ENCODE data around the gene PLSCR5.
A peak's percentile ranks its signal among the peaks of the same experiment; 100 is the strongest.

The PLSCR5 gene, protein sequence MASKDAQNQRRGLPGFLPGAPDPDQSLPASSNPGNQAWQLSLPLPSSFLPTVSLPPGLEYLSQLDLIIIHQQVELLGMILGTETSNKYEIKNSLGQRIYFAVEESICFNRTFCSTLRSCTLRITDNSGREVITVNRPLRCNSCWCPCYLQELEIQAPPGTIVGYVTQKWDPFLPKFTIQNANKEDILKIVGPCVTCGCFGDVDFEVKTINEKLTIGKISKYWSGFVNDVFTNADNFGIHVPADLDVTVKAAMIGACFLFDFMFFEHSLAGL

DNA sequence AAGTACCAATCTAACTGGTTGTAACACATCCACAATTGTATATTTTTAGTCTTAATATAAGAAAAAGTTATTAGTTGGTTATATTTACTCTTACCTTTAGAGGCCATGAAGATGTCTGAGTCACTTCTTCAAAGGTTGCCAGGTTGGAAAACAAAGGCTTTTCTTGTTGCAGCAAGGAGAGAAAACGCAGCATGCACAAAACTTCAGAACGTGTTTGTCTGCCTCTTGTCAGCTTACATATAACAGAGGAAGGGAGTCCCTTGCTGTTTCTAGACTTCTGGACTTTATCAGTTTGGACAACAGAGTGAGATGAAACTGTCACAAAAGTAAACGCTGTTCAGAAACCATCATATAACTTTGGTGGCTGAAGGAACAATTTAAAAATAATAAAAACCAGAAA is at the start of gene PLSCR5:
Gene PLSCR5 (minus strand): TSS at position 241 of the 400 bp plus-strand sequence. CDS start 134 bp downstream, at position 107.
- DNase-seq (ENCODE audit: extremely low read depth, low read depth) = no peak
- TF ChIP-seq, protein P1, sequence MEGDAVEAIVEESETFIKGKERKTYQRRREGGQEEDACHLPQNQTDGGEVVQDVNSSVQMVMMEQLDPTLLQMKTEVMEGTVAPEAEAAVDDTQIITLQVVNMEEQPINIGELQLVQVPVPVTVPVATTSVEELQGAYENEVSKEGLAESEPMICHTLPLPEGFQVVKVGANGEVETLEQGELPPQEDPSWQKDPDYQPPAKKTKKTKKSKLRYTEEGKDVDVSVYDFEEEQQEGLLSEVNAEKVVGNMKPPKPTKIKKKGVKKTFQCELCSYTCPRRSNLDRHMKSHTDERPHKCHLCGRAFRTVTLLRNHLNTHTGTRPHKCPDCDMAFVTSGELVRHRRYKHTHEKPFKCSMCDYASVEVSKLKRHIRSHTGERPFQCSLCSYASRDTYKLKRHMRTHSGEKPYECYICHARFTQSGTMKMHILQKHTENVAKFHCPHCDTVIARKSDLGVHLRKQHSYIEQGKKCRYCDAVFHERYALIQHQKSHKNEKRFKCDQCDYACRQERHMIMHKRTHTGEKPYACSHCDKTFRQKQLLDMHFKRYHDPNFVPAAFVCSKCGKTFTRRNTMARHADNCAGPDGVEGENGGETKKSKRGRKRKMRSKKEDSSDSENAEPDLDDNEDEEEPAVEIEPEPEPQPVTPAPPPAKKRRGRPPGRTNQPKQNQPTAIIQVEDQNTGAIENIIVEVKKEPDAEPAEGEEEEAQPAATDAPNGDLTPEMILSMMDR (IDR thresholded peaks at IDR 0.05; ENCODE audit: low read depth, low read length) = no peak

DNA sequence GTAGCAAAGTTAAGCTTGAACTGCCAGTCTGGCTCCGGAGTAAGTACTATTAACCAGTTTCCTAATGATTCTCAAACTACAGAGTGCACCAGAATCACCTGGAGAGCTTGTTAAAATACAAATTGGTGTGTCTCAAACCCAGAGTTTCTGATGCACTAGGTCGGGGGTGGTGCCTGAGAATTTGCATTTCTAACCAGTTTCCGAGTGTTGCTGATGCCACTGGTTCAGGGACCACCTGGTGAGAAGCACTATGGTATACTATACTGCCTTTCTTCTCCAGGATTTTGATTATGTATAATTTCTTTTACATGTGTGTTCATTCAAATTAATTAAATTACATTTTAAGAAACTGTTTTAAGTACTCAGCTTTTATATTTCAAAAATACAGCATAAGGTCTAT is 48.8 kb upstream of the PLSCR5 start:
- DNase-seq (ENCODE audit: extremely low read depth, low read depth) = no peak
- TF ChIP-seq, protein P1 (IDR thresholded peaks at IDR 0.05; ENCODE audit: low read depth, low read length) = no peak

DNA sequence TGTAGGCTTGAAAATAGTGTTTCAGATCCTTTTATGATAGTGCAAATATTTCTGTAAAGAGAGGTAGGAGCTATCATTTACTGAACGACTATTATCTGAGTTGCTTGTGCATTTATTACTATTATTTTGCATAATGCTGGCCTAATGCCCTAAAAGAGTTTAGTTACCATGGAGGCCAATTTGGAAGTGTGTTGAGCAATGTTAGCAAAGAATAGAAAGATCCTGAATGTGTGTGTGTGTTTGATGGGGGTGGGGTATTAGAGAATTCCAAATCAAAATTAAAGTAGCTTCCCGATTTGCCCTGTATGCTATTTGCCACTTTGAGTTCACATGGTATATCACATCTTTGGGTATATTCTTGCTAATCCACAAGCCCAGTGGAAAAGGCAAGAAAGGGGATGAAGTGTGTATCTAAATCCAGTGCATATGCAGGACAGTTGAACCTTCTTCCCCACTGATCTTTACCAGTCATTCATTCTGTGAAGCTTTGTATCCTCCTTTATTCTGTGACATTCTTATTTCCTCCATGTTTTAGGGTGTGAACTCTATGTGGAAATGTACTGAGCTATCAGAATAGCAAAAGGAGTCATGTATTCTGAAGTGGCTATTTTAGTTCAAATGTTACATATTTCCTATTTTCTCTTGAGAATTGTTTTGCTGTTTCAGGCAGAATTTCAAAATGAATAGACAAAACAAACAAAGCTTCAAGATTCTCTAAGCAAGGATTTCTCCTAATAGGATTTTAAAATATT is 45.7 kb upstream of the PLSCR5 start:
- DNase-seq (ENCODE audit: extremely low read depth, low read depth) = no peak
- TF ChIP-seq, protein P1 (IDR thresholded peaks at IDR 0.05; ENCODE audit: low read depth, low read length) = no peak

DNA sequence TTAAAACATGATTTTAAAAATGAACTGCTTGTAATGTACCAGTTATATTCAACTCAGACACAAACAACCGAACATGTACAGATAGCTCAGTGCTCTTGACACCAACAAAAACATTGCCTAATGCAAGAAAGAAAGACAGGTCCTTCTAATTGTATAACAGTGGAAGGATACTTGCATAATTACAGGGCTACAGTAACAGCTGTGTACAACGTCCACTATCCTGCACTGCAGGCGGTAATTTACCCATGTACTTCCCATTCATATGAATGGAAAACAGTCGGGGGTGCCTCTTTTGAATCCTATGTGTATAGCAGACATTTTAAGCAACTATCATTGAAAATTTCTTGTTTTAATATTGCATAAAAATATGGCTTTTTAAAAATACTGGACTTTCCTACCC is 41.1 kb upstream of the PLSCR5 start:
- TF ChIP-seq, protein P1 (IDR thresholded peaks at IDR 0.05; ENCODE audit: low read depth, low read length) = no peak
- no peak for DNase-seq (ENCODE audit: extremely low read depth, low read depth)

DNA sequence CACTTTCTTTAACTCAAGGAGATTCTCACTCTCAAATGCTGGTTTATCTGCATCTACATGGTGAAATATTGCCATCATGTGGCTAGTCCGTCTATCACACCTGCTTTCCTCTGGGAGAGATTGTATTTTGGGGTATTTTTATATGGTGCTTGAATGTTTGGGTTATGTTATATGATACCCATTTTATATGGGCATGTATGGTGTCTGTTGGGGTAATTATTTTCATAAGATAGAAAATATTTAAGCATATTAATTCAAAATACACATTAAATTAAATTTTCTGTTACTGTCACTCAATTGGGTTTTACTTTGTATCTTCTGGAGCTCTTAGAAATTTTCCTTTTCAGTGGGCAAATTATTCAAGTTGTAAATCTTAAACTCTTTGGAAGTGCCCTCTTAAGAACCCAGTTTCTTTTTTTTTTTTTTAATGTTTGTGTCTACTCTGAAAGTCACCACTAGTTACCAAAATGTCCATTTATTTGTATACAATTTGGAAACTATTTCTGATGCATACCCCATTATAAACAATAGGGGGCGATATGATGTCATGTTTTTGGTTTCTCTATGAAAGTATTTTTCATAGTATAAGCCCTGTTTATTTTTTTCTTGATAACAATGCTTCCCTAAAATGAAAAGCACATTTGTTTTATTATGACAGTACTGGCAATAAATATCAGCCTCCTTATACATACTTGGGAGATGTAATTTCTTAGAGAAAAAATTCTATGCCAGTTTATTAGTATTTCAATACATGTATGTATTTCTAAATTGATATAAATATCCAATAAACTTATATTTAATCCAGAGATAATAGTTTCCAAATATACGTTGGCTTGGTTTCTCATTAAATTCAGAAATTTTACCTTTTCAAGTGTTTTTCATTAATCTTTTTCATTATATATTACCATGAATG is 36.1 kb upstream of the PLSCR5 start:
- TF ChIP-seq, protein P1 (IDR thresholded peaks at IDR 0.05; ENCODE audit: low read depth, low read length) = peak; percentile 54
- no peak for DNase-seq (ENCODE audit: extremely low read depth, low read depth)

DNA sequence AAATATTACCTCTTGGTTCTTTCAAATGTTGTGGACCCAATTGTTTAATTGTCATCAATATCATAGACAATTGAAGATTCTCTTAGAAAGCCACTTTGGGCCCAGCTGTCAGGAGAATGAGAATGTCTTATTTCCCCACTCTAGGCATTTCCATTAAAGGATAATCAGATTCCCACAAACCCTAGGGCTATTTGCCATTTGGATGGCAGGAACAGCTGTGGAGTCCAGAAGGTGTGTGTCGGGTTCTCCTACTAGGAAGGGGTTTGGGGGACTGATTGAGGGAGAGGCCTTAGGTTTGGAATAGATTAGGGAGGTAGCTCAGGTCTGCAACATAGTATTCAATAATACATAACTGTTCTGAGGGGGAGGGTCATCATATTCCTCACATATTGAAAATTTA is 35.2 kb upstream of the PLSCR5 start:
- TF ChIP-seq, protein P1 (IDR thresholded peaks at IDR 0.05; ENCODE audit: low read depth, low read length) = no peak
- no peak for DNase-seq (ENCODE audit: extremely low read depth, low read depth)
